Measurements from ENCODE around the gene FGF1.

DNA sequence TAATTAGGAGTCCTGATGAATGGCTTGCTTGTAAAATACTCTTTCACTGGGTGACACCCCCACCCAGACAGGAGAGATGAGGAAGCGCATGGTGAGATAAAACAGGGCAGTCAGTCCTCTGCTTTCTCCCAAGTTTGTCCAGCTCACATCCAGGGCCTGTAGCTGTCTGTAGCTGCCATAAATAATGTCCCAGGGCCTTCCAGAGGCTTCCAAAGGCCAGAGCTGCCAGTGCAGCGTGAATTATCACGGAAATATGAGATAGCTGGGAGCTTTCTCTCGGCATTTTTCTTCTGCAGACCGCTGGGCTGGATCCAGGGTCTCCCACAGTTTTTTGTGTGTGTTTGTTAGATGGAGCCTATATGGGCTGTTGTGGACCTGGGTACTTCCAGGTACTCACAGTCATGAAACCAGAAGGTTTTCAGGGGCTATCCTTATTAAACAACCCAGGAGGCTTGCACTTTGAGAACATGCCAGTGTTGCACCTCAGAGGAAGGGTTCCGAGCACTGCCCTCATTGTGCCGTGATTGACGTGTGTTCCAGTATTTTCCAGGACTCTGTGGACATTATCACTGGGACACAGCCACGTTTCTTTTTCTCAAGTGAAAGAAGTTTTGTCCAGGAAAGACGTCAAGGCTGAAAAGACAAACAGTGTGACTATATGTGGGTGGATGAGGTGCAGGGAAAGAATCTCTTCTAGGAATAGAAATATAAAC lies 117.5 kb downstream of the FGF1 start:
- TF ChIP-seq CTCF (IDR thresholded peaks at IDR 0.05) (no peak), FOXJ3 (CRISPR knock-in tag; IDR thresholded peaks at IDR 0.05) (no peak), POLR2AphosphoS5 (IDR thresholded peaks at IDR 0.05; ENCODE audit: low read depth, low read length) (no peak), TAF1 (IDR thresholded peaks at IDR 0.05; ENCODE audit: borderline replicate concordance, low read depth, low read length) (no peak), YY1 (IDR thresholded peaks at IDR 0.05; ENCODE audit: low read depth) (no peak), RXRA (IDR thresholded peaks at IDR 0.05; ENCODE audit: borderline replicate concordance, low read depth) (no peak)
- TF ChIP-seq, protein P1, sequence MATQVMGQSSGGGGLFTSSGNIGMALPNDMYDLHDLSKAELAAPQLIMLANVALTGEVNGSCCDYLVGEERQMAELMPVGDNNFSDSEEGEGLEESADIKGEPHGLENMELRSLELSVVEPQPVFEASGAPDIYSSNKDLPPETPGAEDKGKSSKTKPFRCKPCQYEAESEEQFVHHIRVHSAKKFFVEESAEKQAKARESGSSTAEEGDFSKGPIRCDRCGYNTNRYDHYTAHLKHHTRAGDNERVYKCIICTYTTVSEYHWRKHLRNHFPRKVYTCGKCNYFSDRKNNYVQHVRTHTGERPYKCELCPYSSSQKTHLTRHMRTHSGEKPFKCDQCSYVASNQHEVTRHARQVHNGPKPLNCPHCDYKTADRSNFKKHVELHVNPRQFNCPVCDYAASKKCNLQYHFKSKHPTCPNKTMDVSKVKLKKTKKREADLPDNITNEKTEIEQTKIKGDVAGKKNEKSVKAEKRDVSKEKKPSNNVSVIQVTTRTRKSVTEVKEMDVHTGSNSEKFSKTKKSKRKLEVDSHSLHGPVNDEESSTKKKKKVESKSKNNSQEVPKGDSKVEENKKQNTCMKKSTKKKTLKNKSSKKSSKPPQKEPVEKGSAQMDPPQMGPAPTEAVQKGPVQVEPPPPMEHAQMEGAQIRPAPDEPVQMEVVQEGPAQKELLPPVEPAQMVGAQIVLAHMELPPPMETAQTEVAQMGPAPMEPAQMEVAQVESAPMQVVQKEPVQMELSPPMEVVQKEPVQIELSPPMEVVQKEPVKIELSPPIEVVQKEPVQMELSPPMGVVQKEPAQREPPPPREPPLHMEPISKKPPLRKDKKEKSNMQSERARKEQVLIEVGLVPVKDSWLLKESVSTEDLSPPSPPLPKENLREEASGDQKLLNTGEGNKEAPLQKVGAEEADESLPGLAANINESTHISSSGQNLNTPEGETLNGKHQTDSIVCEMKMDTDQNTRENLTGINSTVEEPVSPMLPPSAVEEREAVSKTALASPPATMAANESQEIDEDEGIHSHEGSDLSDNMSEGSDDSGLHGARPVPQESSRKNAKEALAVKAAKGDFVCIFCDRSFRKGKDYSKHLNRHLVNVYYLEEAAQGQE (IDR thresholded peaks at IDR 0.05; ENCODE audit: low read depth, low read length): no peak
